HepG2 (cell line): Measurements from ENCODE around the gene FABP1. TPM values are rescaled to one million over a fixed set of nuclear protein-coding genes. Genes with fewer than 3 reads are reported as not detected.

Source experiments
- ATAC-seq: fragments of 200-7000 bp; cut with Tn5 transposase; 3 replicates; pipeline ENCODE4 v1.9.1; 2020; ENCODE audit warnings: mild to moderate bottlenecking, moderate library complexity
- BruUV-seq: library from RNA; stranded (reverse); fragments of 400-500 nt; replicated peaks from 2 replicates; lab custom pipeline; 2021; lab: Mats Ljungman, UMichigan
- CTCF ChIA-PET: fragments of 300-600 bp; formaldehyde crosslinking; extraction: SDS; loops from one replicate; lab custom pipeline; 2021; ENCODE audit warnings: low total read pairs, inconsistent platforms, low intra/inter-chr PET ratio; lab: Yijun Ruan, JAX
- POLR2A ChIA-PET: fragments of 350-600 bp; sonication (Branson Sonifier 250); formaldehyde crosslinking; loops from one replicate; lab custom pipeline; 2020; ENCODE audit warnings: antibody characterized with exemption, inconsistent platforms; lab: Yijun Ruan, JAX
- DNase-seq: peaks from one replicate; pipeline ENCODE4 v3.0.0-alpha.2; 2015; ENCODE audit warnings: low spot score
- FAIRE-seq: peaks from 3 replicates; lab custom pipeline; 2011; peaks lifted over from hg19 to GRCh38; lab: Jason Lieb, UNC
- H2AFZ ChIP-seq: one replicate; pipeline ENCODE4 v1.6.1; 2011; ENCODE audit warnings: low read length, inconsistent platforms
- H3K27ac ChIP-seq: fragments of 300-600 bp; 3 replicates; pipeline ENCODE4 v1.8.0; 2011; ENCODE audit warnings: mixed run types, mild to moderate bottlenecking, mixed read lengths, low read length, inconsistent platforms; ENCODE audit not compliant: insufficient read depth; ENCODE audit errors: extremely low read length
- H3K27me3 ChIP-seq, 2 experiments: fragments of 200-600 bp in 1 of 2; 2 replicates in 1 of 2; 3 replicates in 1 of 2; pipeline versions ENCODE4 v1.6.0 to v1.8.0; 2011; ENCODE audit warnings: low read length in 2 of 2, mild to moderate bottlenecking in 2 of 2, moderate library complexity in 2 of 2, inconsistent platforms in 1 of 2; ENCODE audit not compliant: insufficient read depth in 2 of 2, control insufficient read depth in 1 of 2
- H3K36me3 ChIP-seq, 2 experiments: fragments of 200-600 bp in 1 of 2; replicated peaks in 1 of 2; 2 replicates in 1 of 2; 3 replicates in 1 of 2; pipeline versions ENCODE4 v1.5.1 to v1.8.0; 2011; ENCODE audit warnings: low read length in 2 of 2, inconsistent platforms in 1 of 2; ENCODE audit not compliant: insufficient read depth in 2 of 2, control insufficient read depth in 1 of 2
- H3K4me1 ChIP-seq: 2 replicates; pipeline ENCODE4 v1.5.1; 2012; ENCODE audit warnings: low read length, inconsistent platforms; ENCODE audit not compliant: insufficient read depth
- H3K4me2 ChIP-seq: 2 replicates; pipeline ENCODE4 v1.6.0; 2011; ENCODE audit warnings: low read depth, low read length, inconsistent platforms
- H3K4me3 ChIP-seq, 3 experiments: fragments of 200-600 bp in 1 of 3; sonication (generic), shearing (Covaris generic) in 1 of 3; replicated peaks in 1 of 3; 2 replicates each; pipeline ENCODE4 v1.5.1; 2011 to 2016; ENCODE audit warnings: low read length in 3 of 3, inconsistent platforms in 2 of 3, low read depth in 2 of 3, mild to moderate bottlenecking in 2 of 3, control low read depth in 1 of 3, mixed read lengths in 1 of 3; ENCODE audit not compliant: insufficient read depth in 1 of 3
- H3K79me2 ChIP-seq: one replicate; pipeline ENCODE4 v1.6.1; 2011; ENCODE audit warnings: low read length, inconsistent platforms; ENCODE audit not compliant: insufficient read depth
- H3K9ac ChIP-seq: 2 replicates; pipeline ENCODE4 v1.6.0; 2011; ENCODE audit warnings: mild to moderate bottlenecking, low read depth, low read length, inconsistent platforms; ENCODE audit not compliant: insufficient read depth
- H3K9me3 ChIP-seq: 2 replicates; pipeline ENCODE4 v1.5.1; 2012; ENCODE audit warnings: mild to moderate bottlenecking, low read length
- H4K20me1 ChIP-seq: 2 replicates; pipeline ENCODE4 v1.6.0; 2011; ENCODE audit warnings: inconsistent platforms, mild to moderate bottlenecking, low read length, moderate library complexity; ENCODE audit not compliant: insufficient read depth
- ATF1 ChIP-seq: IDR thresholded peaks from 2 replicates; pipeline ENCODE4 v1.6.1; 2016; ENCODE audit warnings: mild to moderate bottlenecking, control low read depth
- ATF4 ChIP-seq, 2 experiments: fragments of 450-650 bp in 1 of 2; sonication (generic) in 1 of 2; formaldehyde crosslinking; IDR thresholded peaks; 2 replicates each; pipeline versions ENCODE4 v1.5.0 to v1.8.0; 2020 to 2022; ENCODE audit warnings: mild to moderate bottlenecking in 1 of 2, missing genetic modification reagents in 1 of 2
- ATM ChIP-seq: fragments of 450-650 bp; IDR thresholded peaks from 2 replicates; pipeline ENCODE4 v1.7.1; 2017; ENCODE audit warnings: mild to moderate bottlenecking, borderline replicate concordance
- DPF2 ChIP-seq: sonication (generic); formaldehyde crosslinking; IDR thresholded peaks from 2 replicates; pipeline ENCODE4 v1.4.0; 2020; ENCODE audit warnings: mild to moderate bottlenecking, low read depth, missing genetic modification reagents, borderline replicate concordance
- EED ChIP-seq: sonication (generic); formaldehyde crosslinking; IDR thresholded peaks from 2 replicates; pipeline ENCODE4 v1.5.0; 2020; ENCODE audit warnings: mild to moderate bottlenecking, missing genetic modification reagents
- GPN1 ChIP-seq: sonication (generic); formaldehyde crosslinking; IDR thresholded peaks from 2 replicates; pipeline ENCODE4 v1.5.1; 2020; ENCODE audit warnings: missing genetic modification reagents, borderline replicate concordance
- GZF1 ChIP-seq: sonication (generic); formaldehyde crosslinking; IDR thresholded peaks from 2 replicates; pipeline ENCODE4 v1.5.1; 2020; ENCODE audit warnings: mild to moderate bottlenecking, missing genetic modification reagents
- NCOA5 ChIP-seq: sonication (generic); formaldehyde crosslinking; IDR thresholded peaks from 2 replicates; pipeline ENCODE4 v1.4.0; 2020; ENCODE audit warnings: missing genetic modification reagents
- NR3C1 ChIP-seq: sonication (generic); formaldehyde crosslinking; IDR thresholded peaks from 2 replicates; pipeline ENCODE4 v1.4.0; 2020; ENCODE audit warnings: missing genetic modification reagents
- RARG ChIP-seq: sonication (generic); formaldehyde crosslinking; IDR thresholded peaks from 2 replicates; pipeline ENCODE4 v1.4.0; 2020; ENCODE audit warnings: low read depth, mild to moderate bottlenecking, missing genetic modification reagents
- SMAD1 ChIP-seq: sonication (generic); formaldehyde crosslinking; IDR thresholded peaks from 2 replicates; pipeline ENCODE4 v1.4.0; 2020; ENCODE audit warnings: missing genetic modification reagents, low read depth, mild to moderate bottlenecking, borderline replicate concordance
- SRF ChIP-seq: IDR thresholded peaks from 2 replicates; pipeline ENCODE4 v1.6.1; 2011; ENCODE audit warnings: mild to moderate bottlenecking, low read depth, low read length, moderate library complexity
- SRSF4 ChIP-seq: fragments of 200-400 bp; formaldehyde crosslinking; IDR thresholded peaks from one replicate; pipeline ENCODE4 v1.6.1; 2018; ENCODE audit warnings: mild to moderate bottlenecking, low read depth, low read length, moderate library complexity; ENCODE audit not compliant: poor library complexity, severe bottlenecking
- ZEB1 ChIP-seq: IDR thresholded peaks from 2 replicates; pipeline ENCODE4 v1.6.1; 2012; ENCODE audit warnings: mild to moderate bottlenecking, low read depth, inconsistent platforms; ENCODE audit not compliant: insufficient replicate concordance
- ZHX2 ChIP-seq, 2 experiments: sonication (generic) in 1 of 2; formaldehyde crosslinking in 1 of 2; IDR thresholded peaks; 2 replicates each; pipeline versions ENCODE4 v1.6.1 to v1.9.0; 2014 to 2022; ENCODE audit warnings: antibody characterized with exemption in 1 of 2, borderline replicate concordance in 1 of 2, inconsistent platforms in 1 of 2, low read depth in 1 of 2, missing genetic modification reagents in 1 of 2
- ZNF317 ChIP-seq: sonication (generic); formaldehyde crosslinking; IDR thresholded peaks from 2 replicates; pipeline ENCODE4 v1.5.0; 2020; ENCODE audit warnings: mild to moderate bottlenecking, missing genetic modification reagents
- ZNF34 ChIP-seq: sonication (generic); formaldehyde crosslinking; IDR thresholded peaks from 2 replicates; pipeline ENCODE4 v1.4.0; 2020; ENCODE audit warnings: mild to moderate bottlenecking, missing genetic modification reagents, borderline replicate concordance
- ZNF546 ChIP-seq: sonication (generic); formaldehyde crosslinking; conservative IDR thresholded peaks from 2 replicates; pipeline ENCODE4 v1.8.1; 2023; ENCODE audit warnings: mild to moderate bottlenecking, missing genetic modification reagents
- ZNF644 ChIP-seq: IDR thresholded peaks from 2 replicates; pipeline ENCODE4 v1.6.1; 2016; ENCODE audit warnings: low read depth
- ZNF747 ChIP-seq: sonication (generic); formaldehyde crosslinking; IDR thresholded peaks from 2 replicates; pipeline ENCODE4 v1.8.1; 2023; ENCODE audit warnings: missing genetic modification reagents, mild to moderate bottlenecking, borderline replicate concordance
- WGBS: methylation state at CpG from one replicate; pipeline ENCODE4 v1.1.6; 2017; ENCODE audit warnings: low lambda C conversion rate; 5-methylcytosine and 5-hydroxymethylcytosine counted together
- in situ Hi-C: cut with HindIII; loops from 2 replicates; pipeline ENCODE4 v1.10.0; 2017; ENCODE audit warnings: low pct_unique_long_range_greater_than_20kb; ENCODE audit not compliant: extremely low pct_ligation_motif_present
- intact Hi-C: fragments of 100-400 bp; cut with micrococcal nuclease; formaldehyde crosslinking; loops from one replicate; pipeline ENCODE4 v1.10.0; 2022; ENCODE audit not compliant: unreplicated experiment
- polyA plus RNA-seq, 8 experiments: library from polyadenylated mRNA; depleted of rRNA in 3 of 8; stranded (reverse) in 7 of 8; unstranded in 1 of 8; fragments of >200 nt; fragmentation: Illumina TruSeq in 4 of 8; extraction: Trizol in 4 of 8; gene quantifications; 2 replicates each; pipeline versions ENCODE4 v1.2.1 to v1.2.3, GENCODE V29; 2011 to 2016; ENCODE audit warnings: low read depth in 4 of 8, missing spikeins in 1 of 8, mixed read lengths in 1 of 8; ENCODE audit not compliant: insufficient read depth in 1 of 8
- total RNA-seq, 5 experiments: library from RNA; depleted of rRNA; stranded (reverse); fragments of >200 nt; fragmentation: Illumina TruSeq; extraction: Trizol; gene quantifications; 2 replicates each; pipeline ENCODE4 v1.2.3, GENCODE V29; 2016; ENCODE audit warnings: low read depth in 1 of 5

Gene FABP1
- total and polyA plus RNA-seq, 2 of the 13 experiments (the other 11 are each of a cell fraction or from before 2014, with no cell fraction given): 644 to 1,608 TPM

- no peak overlapping the region for H2AFZ ChIP-seq
- POLR2A ChIA-PET: interaction anchor here (0.8 to 4.4 kb wide), 15 partner anchors 10 to 111 kb away, joined by 3 to 122 read pairs (median 7); partner anchors contain the start of genes KRCC1 and RNU2-63P
- H3K36me3 ChIP-seq: peaks cover 11 to 14% of the 10 kb centered on the region in 2 experiments; a peak in 4 of 5 replicates
- BruUV-seq: TSS peak; percentile 82
- H3K27ac ChIP-seq: peak overlapping the region; percentile 83
- no peaks in the 10 kb centered on the region for H3K9me3 ChIP-seq
- peaks cover 85% of the 10 kb centered on the region for H3K4me1 ChIP-seq
- peaks cover 43% of the 10 kb centered on the region for H4K20me1 ChIP-seq
- 5% methylated on average over 1 of the region's 1 CpG for WGBS
- CTCF ChIA-PET: no interaction called here
- peak overlapping the region; percentile 63 to 83 (median 69) for H3K4me3 ChIP-seq
- DNase-seq: peak; percentile 56
- ATAC-seq: peak; percentile 12
- intact Hi-C loops (loop anchor here (2.0 to 5.0 kb wide), 2 partner anchors 67 to 110 kb away; partner anchors contain the start of gene RNU2-63P), in situ Hi-C loops (no loop called here)
- FAIRE-seq: no peak
- H3K79me2 ChIP-seq: peaks cover 28% of the 10 kb centered on the region
- H3K4me2 ChIP-seq: peak overlapping the region; percentile 90
- peak overlapping the region; percentile 90 for H3K9ac ChIP-seq
- no peaks in the 10 kb centered on the region; a peak in 1 of 5 replicates for H3K27me3 ChIP-seq
- no peak for TF ChIP-seq EED (CRISPR knock-in tag)
- no peak for TF ChIP-seq GZF1
- 0 out of 2 replicates have a peak, but pooled peaks have one; percentile 86 for TF ChIP-seq ZNF34 (CRISPR knock-in tag)
- TF ChIP-seq ZEB1: no peak
- no peak for TF ChIP-seq NR3C1 (CRISPR knock-in tag)
- no peak for TF ChIP-seq ATM
- TF ChIP-seq ZNF747 (CRISPR knock-in tag): peak; percentile 61; the same call in 1 of the 2 replicates
- no peak for TF ChIP-seq SMAD1 (CRISPR knock-in tag)
- TF ChIP-seq ATF1: no peak
- no peak for TF ChIP-seq SRF
- TF ChIP-seq ZNF546 (CRISPR knock-in tag): no peak
- 0 out of 2 replicates have a peak, but pooled peaks have one; percentile 15 for TF ChIP-seq NCOA5
- TF ChIP-seq RARG (CRISPR knock-in tag): no peak
- no peak for TF ChIP-seq GPN1
- TF ChIP-seq SRSF4: no peak
- no peak for TF ChIP-seq ZHX2 (IDR thresholded peaks at IDR 0.05; ENCODE audit: low read depth)
- TF ChIP-seq ZHX2 (CRISPR knock-in tag; IDR thresholded peaks at IDR 0.05; ENCODE audit: borderline replicate concordance): 0 out of 2 replicates have a peak, but pooled peaks have one; percentile 81
- no peak for TF ChIP-seq ZNF644
- no peak for TF ChIP-seq ATF4 (CRISPR knock-in tag; IDR thresholded peaks at IDR 0.05)
- TF ChIP-seq DPF2 (CRISPR knock-in tag): no peak; the same call in 1 of the 2 replicates
- TF ChIP-seq ZNF317 (CRISPR knock-in tag): no peak
Observed at GRCh38 chr2:88127638-88127887, 299 bp downstream of the FABP1 start.
